Immature natural killer cell (primary cell): ENCODE measurements around the gene XDH. TPM values are rescaled to one million over a fixed set of nuclear protein-coding genes. Genes with fewer than 3 reads are reported as not detected.

Experiments used
- DNase-seq, 3 donors: peaks; one replicate each; pipeline ENCODE4 v3.0.0; 2022; ENCODE audit warnings: mixed read lengths in 1 of 3
- H3K27ac Mint-ChIP-seq, 6 donors: one replicate each; pipeline ENCODE4 v1.8.0; 2020; ENCODE audit warnings: mixed read lengths in 6 of 6, mild to moderate bottlenecking in 5 of 6, inconsistent platforms in 4 of 6, moderate library complexity in 3 of 6
- H3K27me3 Mint-ChIP-seq, 3 donors: one replicate each; pipeline ENCODE4 v1.8.0; 2020 to 2021; ENCODE audit warnings: low read depth in 3 of 3, mild to moderate bottlenecking in 3 of 3, mixed read lengths in 3 of 3, moderate library complexity in 3 of 3, inconsistent platforms in 1 of 3
- H3K36me3 Mint-ChIP-seq, 3 donors: one replicate each; pipeline ENCODE4 v1.8.0; 2020; ENCODE audit warnings: mixed read lengths in 3 of 3, inconsistent platforms in 2 of 3, mild to moderate bottlenecking in 2 of 3
- H3K4me1 Mint-ChIP-seq, 2 donors: one replicate each; pipeline ENCODE4 v1.8.0; 2020; ENCODE audit warnings: inconsistent platforms in 2 of 2, mild to moderate bottlenecking in 2 of 2, mixed read lengths in 2 of 2, moderate library complexity in 1 of 2
- H3K4me3 Mint-ChIP-seq, 5 donors: one replicate each; pipeline ENCODE4 v1.8.0; 2020; ENCODE audit warnings: mild to moderate bottlenecking in 5 of 5, mixed read lengths in 5 of 5, inconsistent platforms in 3 of 5, moderate library complexity in 3 of 5
- H3K9me3 Mint-ChIP-seq, 6 donors: one replicate each; pipeline ENCODE4 v1.8.0; 2020; ENCODE audit warnings: mild to moderate bottlenecking in 6 of 6, mixed read lengths in 6 of 6, inconsistent platforms in 4 of 6, moderate library complexity in 3 of 6
- polyA plus RNA-seq, 3 donors: library from polyadenylated mRNA; unstranded; fragments of 300-500 nt; fragmentation: Illumina TruSeq; gene quantifications; one replicate each; pipeline ENCODE4 v1.2.3, GENCODE V29; 2021

XDH gene
- polyA plus RNA-seq, 3 donors from 2014 or later = not detected

DNA sequence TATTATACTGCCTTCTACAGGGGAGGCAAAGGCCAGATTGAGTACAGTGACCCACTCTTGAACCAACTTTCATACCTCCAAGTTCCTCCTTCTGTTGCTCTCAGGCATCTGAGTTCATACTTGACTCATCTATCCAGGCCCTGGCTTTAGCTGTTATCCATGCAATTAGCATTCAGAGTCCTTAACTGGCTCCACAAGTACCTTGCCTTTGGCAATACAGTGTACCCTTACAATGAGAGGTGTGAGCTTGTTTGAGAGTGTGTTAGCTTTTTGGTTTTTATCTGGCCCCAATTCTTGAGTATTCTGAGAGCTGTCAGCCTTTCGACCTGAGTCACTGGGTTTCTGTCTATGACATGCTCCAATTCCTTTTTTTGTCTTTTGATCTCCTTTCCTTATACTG lies 120.3 kb downstream of the XDH start:
- no peaks in the 10 kb centered on the region for H3K36me3 Mint-ChIP-seq
- no peak overlapping the region for H3K27ac Mint-ChIP-seq
- H3K4me1 Mint-ChIP-seq = no peaks in the 10 kb centered on the region
- H3K27me3 Mint-ChIP-seq = peaks cover 0 to 3% (median 0%) of the 10 kb centered on the region in 3 donors
- no peaks in the 10 kb centered on the region for H3K9me3 Mint-ChIP-seq
- no peak overlapping the region for H3K4me3 Mint-ChIP-seq
- no peak for DNase-seq

DNA sequence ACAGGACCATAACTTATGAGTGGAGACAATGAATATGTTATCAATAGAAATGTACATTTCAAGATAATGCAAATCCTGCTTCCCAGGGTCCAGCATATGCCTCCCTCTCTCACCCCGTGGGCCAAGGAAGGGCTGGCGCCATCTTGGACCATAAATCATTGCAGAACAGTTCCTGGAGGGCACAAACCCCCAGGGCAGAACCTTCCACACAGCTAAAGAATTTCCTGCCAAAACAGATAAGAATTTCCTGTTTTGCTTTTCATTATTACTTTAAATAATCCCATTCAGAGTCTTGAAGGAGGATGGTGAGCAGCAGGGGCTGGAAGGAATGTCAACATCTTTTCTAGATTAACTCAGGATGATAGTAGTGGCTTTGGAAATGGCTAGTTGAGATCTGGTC lies 126.9 kb downstream of the XDH start:
- Mint-ChIP-seq H3K4me1 (no peaks in the 10 kb centered on the region), H3K27ac (no peak overlapping the region), H3K27me3 (peaks cover 2 to 3% (median 3%) of the 10 kb centered on the region in 3 donors), H3K36me3 (no peaks in the 10 kb centered on the region), H3K9me3 (no peaks in the 10 kb centered on the region), H3K4me3 (no peak overlapping the region)
- no peak for DNase-seq

- Mint-ChIP-seq H3K36me3 (no peaks in the 10 kb centered on the region), H3K4me3 (no peak overlapping the region), H3K9me3 (no peaks in the 10 kb centered on the region), H3K27ac (no peak overlapping the region), H3K27me3 (peaks cover 0 to 3% (median 2%) of the 10 kb centered on the region in 3 donors), H3K4me1 (no peaks in the 10 kb centered on the region)
- DNase-seq = no peak
Observed at GRCh38 chr2:31286961-31287550, 127.5 kb downstream of the XDH start.

- no peaks in the 10 kb centered on the region for H3K36me3 Mint-ChIP-seq
- no peaks in the 10 kb centered on the region for H3K4me1 Mint-ChIP-seq
- no peak overlapping the region for H3K4me3 Mint-ChIP-seq
- H3K27ac Mint-ChIP-seq = no peak overlapping the region
- peaks cover 0 to 3% (median 2%) of the 10 kb centered on the region in 3 donors for H3K27me3 Mint-ChIP-seq
- DNase-seq = no peak
- H3K9me3 Mint-ChIP-seq = no peaks in the 10 kb centered on the region
Observed at GRCh38 chr2:31286230-31286629, 128.3 kb downstream of the XDH start.

Other genes with a start within 250 kb of the XDH start
- not detected for gene CAPN14, start 197.2 kb downstream of the XDH start, polyA plus RNA-seq
- 1 to 10 TPM; 3.6 to 4.9 (median 3.7) TPM for gene EHD3, start 180.6 kb downstream of the XDH start, polyA plus RNA-seq
- not detected for gene SRD5A2, start 166.2 kb upstream of the XDH start, polyA plus RNA-seq